ENCODE results near the gene CDKN2B.
A peak's percentile ranks its signal among the peaks of the same experiment; 100 is the strongest.
"Not testable (repeated sequence)": the region's sequence is repeated elsewhere in the genome, so short reads cannot be mapped to it uniquely, and the experiment has no call there.

The CDKN2B gene

DNA sequence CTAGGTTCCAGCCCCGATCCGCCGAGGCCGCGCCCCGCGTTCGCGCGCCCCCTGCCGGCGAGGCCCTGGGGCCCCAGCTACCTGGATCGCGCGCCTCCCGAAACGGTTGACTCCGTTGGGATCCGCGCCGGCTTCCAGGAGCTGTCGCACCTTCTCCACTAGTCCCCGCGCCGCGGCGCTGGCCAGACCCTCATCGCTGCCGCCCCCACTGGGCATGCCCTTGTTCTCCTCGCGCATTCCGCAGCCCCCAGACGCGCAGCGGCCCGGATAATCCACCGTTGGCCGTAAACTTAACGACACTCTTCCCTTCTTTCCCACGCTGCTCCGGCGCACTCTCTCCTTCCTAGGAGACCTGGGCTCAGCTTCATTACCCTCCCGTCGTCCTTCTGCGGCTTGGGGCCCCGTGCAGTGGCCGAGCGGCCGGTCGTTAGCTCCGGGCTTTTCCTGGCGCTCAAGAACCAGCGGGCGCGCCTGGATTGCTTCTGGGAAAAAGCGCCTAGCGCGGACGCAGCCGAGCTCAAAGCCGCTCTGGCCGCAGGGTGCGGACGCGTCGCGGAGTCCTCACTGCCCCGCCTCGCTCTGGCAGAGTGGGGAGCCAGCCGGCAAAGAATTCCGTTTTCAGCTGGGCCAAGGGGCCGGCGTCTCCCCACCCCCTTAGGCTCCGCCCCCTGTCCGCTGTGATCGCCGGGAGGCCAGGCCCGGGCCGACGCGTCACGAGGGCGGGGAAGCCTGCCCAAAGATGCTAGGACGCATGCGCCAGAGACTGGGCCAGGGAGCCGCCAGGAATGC is at the start of gene CDKN2B:
Gene CDKN2B, minus strand, starts transcription at position 589 of the 789 bp plus-strand sequence. Its CDS starts 352 bp downstream, at position 237.
- peak; percentile 84 to 87 for DNase-seq

DNA sequence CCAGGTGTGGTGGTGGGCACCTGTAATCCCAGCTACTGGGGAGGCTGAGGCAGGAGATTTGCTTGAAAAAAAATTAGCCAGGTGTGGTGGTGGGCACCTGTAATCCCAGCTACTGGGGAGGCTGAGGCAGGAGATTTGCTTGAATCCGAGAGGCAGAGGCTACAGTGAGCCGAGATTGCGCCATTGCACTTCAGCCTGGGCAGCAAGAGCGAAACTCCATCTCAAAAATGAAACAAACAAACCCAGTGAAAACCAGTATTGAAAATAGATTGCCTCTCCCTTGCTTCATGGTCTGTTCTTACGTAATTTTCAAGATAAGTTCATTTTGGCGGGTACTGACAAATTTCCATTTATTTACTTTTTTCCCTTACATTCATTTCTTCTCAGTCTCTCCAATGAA is 48.9 kb upstream of the CDKN2B start:
- DNase-seq = not testable (repeated sequence)

- DNase-seq = no peak
Observed at GRCh38 chr9:22056402-22056801, 47.3 kb upstream of the CDKN2B start.

GRCh38 chr9:22055090-22055489 is 46.0 kb upstream of the CDKN2B start:
- DNase-seq = no peak

- DNase-seq = no peak
Observed at GRCh38 chr9:22054529-22054928, 45.4 kb upstream of the CDKN2B start.

GRCh38 chr9:22054076-22054475 is 45.0 kb upstream of the CDKN2B start:
- no peak for DNase-seq

GRCh38 chr9:22053178-22053577 is 44.1 kb upstream of the CDKN2B start:
- no peak for DNase-seq

DNA sequence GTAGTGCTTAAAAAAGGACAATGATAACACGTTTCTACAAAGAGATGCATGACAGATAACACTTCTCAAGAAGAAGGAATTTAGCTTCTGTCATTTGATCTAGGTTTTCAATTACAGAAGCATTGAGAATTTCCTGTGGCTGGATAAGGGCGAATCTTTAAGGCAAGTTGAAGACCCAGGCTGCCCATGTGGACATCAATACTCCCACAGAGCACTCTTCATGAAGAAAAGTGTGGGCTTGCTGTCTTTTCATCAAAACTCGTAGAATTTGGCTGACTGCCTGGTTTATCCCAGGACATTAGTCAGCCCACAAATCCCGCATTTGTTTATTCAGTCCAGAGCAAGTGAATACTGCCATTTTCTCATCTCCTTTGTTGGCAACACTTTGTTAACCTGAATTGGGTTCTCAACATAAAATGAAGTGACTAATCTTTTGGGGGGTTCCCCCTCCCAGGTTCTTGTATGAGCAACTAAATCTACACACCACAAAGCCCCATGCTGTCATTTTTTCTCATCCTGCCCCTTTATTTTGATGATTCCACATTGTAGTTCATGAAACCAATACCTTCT is 43.4 kb upstream of the CDKN2B start:
- DNase-seq = peak in 1 of 2 experiments; percentile 32

DNA sequence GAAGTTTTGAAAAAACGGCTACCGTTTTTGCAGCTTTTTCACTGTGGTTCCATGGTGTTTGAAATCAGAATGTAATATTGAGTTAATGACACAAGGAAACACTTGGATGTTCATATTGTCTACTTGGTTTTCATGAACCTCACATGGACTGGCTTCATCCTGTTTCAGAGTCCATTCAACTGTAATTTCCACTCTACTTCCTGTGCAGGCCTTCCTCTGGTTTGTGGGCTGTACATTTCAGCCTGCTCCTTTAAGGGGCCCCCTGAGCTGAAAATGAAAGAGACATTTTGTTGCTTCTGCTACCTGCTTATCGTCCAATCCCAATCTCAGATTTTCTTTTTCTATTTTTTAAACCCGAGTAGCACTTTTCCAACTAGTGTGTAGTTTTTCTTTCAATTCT is 41.8 kb upstream of the CDKN2B start:
- DNase-seq = no peak

GRCh38 chr9:22049411-22049810 is 40.3 kb upstream of the CDKN2B start:
- DNase-seq = no peak

GRCh38 chr9:22047596-22047995 is 38.5 kb upstream of the CDKN2B start:
- DNase-seq = no peak

DNA sequence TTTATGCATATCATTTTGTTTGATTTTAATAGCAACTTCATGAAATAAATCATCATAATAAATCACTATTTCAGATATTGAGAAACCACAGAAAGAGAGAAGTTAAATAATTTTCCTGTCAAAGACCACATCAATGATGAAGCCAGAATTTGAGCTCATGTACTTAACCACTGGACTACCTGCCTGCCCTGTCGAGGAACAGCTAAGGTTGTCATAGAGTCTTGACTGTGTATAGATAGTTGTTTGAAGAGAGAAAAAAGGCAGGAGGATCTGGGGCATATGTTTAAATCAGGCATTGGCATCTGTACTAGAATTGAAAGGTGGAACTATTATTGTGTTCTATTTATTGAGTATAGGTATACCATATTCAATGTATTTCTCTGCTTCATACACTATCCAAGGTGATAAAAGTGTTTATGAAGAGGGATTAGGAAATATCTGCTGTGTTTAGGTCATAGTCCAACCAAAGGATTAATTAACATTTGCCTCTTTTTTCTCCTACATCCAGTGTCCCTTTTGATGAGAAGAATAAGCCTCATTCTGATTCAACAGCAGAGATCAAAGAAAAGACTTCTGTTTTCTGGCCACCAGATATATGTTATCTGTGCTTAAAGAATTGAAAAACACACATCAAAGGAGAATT is 37.3 kb upstream of the CDKN2B start:
- DNase-seq = no peak

DNA sequence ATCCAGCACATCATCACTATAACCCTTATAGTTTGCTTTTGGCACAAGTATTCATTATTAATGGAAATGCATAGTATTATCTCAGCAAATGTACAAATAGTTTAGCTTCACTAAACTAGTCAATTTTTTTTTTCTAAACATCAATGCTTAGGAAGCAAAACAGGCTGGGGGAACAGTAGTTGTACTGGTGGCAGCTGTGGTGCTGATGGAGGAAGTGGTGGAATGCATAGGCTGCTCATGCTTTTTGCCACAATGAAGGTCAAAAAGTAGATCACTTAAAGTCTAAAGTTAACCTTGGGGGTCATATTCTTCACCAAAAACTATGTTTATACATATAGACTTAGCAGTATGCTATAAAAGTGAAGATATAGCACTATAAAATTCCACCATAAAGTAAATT is 36.3 kb upstream of the CDKN2B start:
- DNase-seq = no peak

DNA sequence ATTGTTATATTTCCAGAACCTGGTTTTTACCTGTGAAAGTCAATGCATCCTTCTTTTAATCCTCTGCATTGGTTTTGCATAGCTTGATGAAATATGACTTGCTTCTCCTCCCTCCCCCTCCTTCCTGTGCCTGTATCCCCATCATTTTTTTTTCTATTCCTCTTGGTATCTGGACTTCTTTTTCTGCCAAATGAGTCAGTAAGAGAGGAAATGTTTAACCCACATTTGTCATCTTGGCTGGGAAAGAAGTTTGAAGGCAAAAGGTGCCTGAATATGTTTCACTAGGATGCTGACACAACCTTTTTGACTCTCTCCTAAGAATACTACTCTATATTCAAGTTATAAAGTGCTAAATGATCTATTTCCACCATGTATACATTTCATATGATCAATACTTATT is 35.5 kb upstream of the CDKN2B start:
- no peak for DNase-seq

GRCh38 chr9:22043928-22044327 is 34.8 kb upstream of the CDKN2B start:
- DNase-seq = no peak

- no peak for DNase-seq
Observed at GRCh38 chr9:22041775-22042174, 32.7 kb upstream of the CDKN2B start.

- no peak for DNase-seq
Observed at GRCh38 chr9:22041344-22041743, 32.2 kb upstream of the CDKN2B start.

DNA sequence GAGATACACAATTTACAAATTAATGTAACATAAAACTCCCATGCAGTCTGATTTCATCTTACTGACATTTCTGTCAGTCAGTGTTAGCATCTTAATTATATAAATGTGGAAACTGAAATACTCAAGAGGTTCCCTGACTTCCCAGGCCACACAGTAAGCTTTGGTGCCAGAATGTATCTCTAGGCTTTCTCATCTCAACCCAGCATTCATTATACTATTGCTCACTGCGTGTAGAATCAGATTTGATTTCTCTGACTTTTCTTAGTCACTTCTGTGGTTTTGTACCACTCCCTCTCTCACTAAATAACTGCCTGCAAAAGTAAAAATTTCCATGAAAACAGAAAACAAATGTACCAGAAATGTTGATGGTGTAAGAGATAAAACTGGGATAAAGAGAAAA is 31.7 kb upstream of the CDKN2B start:
- DNase-seq = no peak

- DNase-seq = no peak
Observed at GRCh38 chr9:22039258-22039657, 30.2 kb upstream of the CDKN2B start.

GRCh38 chr9:22037954-22038690 is 29.0 kb upstream of the CDKN2B start:
- no peak for DNase-seq

GRCh38 chr9:22036866-22037626 is 27.9 kb upstream of the CDKN2B start:
- DNase-seq = no peak

- no peak for DNase-seq
Observed at GRCh38 chr9:22035591-22036011, 26.5 kb upstream of the CDKN2B start.

All from activated CD4-positive, alpha-beta T cell treated with anti-CD3 and anti-CD28 coated beads, Interleukin-2, amount 50 U/mL, for 48 hours (primary cell).